HG03432 (cell line): Measurements from ENCODE around the gene TBP.
A peak's percentile ranks its signal among the peaks of the same experiment; 100 is the strongest.

Experiments
- ATAC-seq: cut with Tn5 transposase; IDR thresholded peaks from one replicate; pipeline ENCODE4 v1.9.1; 2021; ENCODE audit warnings: mild to moderate bottlenecking, moderate library complexity; ENCODE audit not compliant: unreplicated experiment

Gene TBP

DNA sequence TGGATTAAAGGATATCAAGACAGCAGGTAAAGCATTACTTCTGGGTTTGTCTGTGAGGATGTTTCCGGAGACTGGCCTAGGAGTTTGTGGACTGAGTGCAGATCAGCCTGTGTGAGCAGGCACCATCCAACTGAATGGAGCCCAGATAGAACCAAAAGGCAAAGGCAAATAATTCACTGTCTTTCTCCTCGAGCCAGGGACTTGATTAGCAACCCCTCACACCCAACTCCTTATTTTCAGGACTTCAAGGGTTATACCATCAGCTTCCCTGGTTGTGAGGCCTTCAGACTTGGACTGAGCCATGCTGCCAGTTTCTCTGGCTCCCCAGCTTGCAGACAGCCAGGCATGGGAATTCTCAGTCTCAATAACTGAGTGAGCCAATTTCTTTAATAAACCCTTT is 20.4 kb upstream of the TBP start:
- ATAC-seq: no peak

GRCh38 chr6:170535004-170535403 is 19.2 kb upstream of the TBP start:
- no peak for ATAC-seq

DNA sequence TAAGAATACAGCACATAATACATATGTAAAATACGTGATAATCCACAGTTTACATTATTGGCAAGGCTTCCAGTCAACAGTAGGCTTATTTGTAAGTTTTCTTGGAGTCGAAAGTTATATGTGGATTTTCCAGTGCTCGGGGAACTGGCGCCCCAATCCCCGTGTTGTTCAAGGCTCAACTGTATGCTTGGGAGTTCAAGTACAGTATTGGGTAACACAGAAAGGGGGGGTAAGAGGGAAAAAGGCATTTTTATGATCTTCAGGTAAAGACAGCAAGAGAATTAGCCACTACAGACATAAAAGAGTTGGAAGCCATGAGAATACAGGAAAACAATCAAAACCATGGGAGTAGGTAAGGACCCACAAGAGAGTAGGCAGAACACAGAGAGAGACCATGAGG is 17.5 kb upstream of the TBP start:
- no peak for ATAC-seq

DNA sequence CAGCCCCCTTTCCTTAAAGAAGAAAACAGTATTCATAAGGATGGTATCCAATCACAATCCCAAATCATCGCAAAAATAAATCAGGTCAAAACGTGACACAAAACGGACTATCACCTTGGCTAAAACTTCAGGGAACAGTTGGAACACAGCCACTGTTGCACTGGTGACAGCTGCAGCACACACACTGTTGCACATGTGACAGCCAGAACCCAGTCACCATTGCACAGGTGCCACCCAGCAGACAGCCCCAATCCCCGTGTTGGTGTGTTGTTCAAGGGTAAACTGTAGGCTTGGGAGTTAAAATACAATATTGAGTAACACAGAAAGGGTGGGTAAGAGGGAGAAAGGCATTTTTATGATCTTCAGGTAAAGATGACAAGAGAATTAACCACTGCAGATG is 16.8 kb upstream of the TBP start:
- no peak for ATAC-seq

DNA sequence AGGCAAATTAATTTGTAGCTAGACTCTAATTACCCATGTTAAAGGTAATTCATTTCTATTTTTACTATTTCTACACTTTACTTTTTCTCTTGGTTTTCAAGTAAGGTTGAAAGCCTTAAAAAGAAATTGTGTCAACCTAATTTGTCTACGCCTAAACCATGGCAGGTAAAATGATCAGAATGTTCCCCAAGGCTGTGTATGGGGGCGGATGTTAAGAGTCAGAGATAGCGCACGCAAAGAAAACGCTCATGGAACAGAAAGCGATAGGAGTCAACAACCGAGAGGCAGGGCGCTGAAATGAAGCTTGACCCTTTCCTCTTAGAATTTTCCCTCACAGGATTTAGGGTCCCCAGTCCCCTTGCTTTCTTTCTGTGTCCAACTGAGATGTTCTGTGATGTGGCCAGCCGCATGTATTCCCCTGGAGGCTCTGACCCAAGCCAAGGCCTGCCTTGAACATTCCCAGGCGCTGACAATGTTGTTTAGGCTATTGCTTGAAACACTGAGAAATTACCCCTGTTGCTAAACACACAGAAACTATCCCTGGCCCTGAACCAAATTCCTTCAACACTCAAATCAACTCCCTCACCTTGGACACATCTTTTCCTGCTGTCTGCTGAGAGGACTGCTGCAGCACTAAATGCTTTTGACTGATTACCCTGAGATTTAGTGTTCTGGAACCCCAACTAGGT is 12.0 kb upstream of the TBP start:
- ATAC-seq: no peak

GRCh38 chr6:170545405-170545804 is 8.8 kb upstream of the TBP start:
- no peak for ATAC-seq

- ATAC-seq: peak; percentile 65
Observed at GRCh38 chr6:170552765-170553533, 1.2 kb upstream of the TBP start, which contains the start of gene PSMB1. PSMB1 (minus strand) TSS chr6:170553307; CDS start chr6:170553242, 65 bp downstream.

DNA sequence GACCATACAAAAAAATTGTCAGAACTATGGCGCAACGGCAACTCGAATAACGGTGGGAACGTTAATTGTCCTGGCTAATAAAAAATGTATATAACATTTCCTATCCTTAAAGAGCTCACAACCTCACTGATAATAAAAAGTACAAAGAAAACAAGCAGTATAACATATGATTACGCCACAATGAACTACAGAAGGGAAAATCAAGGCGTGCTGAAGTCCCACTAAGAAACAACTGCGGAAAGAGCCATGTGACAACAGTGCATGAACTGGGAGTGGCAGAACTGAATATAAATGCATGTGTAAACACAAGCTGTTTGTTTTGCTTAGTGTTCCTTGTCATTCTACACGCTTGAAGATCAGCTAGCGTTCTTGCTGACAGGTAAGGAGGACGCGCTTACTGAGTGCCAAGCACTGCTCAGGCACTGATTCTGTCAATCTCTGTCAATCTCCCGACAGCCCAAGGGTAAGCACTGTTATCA is 596 bp upstream of the TBP start:
- ATAC-seq: peak; percentile 38

DNA sequence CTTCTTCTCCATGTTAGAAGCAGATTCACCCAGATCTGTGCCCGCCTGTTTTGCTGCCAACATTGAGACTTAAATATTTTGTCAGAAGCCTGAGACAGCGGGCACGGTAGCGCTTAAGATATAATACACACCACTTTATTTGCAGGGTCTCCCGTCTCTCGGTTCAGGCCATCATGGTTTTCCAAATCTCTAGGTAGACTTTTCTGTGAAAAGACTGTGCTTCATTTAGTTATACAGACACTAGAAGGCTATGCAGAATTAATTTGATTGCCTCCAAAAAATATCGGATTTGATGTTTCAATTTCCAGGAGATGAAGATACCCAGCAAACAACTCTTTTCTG is 598 bp downstream of the TBP start:
- no peak for ATAC-seq

DNA sequence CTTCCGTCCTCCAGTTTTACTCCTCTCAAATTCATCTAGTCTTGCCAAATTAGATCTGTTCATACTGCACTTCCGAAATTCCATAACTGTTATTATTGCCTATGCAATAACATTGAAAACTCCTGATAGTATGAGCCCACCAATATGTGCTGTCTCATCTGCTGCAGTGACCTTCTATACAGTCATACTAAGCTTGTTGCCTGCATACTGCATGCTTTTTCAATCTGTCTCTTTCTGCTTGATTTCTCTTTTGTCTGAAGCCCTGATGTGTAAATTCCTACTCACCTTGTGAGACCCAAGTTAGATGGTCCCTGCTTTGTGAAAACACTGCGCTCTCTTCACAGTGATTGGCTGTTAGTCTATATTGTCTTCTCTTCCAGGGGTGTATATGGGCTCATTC is 1.1 kb downstream of the TBP start:
- ATAC-seq: no peak

- ATAC-seq: no peak
Observed at GRCh38 chr6:170561555-170561954, 7.4 kb downstream of the TBP start.

DNA sequence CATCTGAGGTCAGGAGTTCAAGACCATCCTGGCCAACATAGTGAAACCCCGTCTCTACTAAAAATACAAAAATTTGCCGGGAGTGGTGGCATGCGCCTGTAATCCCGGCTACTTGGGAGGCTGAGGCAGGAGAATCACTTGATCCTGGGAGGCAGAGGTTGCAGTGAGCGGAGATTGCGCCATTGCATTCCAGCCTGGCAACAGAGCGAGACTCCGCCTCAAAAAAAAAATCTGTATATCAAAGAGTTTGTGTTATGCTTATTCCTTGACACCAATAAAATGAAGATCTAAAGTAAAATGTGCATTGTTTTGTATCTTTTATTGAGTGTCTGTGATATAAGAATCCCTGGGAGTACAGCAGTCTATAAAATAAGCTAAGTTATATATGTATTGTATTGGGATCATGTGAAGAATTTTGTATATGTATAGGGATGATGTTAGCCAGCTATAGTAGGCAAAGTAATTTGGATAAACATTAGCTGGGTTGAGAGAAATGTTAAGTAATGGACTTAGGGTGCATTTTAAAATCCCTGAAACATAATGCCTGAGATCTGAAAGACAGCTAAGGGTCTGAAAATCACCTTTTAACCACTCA is 10.9 kb downstream of the TBP start:
- ATAC-seq: no peak

GRCh38 chr6:170572704-170573466 is 18.7 kb downstream of the TBP start:
- ATAC-seq: no peak

GRCh38 chr6:170575250-170575649 is 21.1 kb downstream of the TBP start:
- no peak for ATAC-seq

- ATAC-seq: no peak
Observed at GRCh38 chr6:170578909-170579308, 24.7 kb downstream of the TBP start.

DNA sequence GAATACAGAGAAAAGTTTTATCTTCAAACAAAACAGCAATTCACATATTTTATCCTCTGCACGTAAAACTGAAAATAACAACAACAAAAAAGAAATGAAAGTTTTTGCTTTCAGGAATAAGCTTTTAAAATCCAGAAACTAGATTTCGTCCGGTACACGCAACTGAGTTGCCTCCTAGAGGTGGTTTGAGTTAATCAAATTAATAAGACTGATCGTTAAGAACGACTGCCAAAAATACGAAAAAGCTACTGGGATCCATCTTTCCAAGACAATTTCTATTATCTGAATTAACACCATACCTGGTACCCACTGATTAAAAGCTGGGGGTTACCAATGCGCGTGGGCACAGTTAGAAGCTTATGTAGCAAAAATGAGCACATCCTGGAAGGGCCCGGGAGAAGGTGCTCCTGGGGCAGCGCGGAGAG is 29.6 kb downstream of the TBP start:
- ATAC-seq: peak; percentile 0

GRCh38 chr6:170584181-170584953 is 30.2 kb downstream of the TBP start, which contains the start of gene PDCD2:
PDCD2 (minus strand) TSS chr6:170584637; CDS start chr6:170584581, 56 bp downstream.
- peak; percentile 98 for ATAC-seq

- peak; percentile 34 for ATAC-seq
Observed at GRCh38 chr6:170584954-170585498, 30.9 kb downstream of the TBP start.

DNA sequence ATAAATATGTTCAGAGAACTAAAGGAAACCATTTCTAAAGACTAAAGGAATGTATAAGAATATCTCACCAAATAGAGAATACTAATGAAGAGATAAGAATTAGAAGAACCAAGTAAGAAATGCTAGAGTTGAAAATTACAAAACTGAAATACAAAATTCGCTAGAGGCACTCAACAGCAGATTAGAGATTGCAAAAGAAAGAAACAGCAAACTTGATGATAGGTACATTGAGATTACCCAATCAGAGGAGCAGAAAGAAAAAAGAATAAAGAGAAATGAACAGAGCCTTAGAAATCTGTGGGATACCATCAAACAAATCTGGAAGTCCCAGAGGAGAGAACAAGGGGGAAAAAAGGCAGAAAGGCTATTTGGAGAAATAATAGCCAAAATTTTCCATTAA is 36.6 kb downstream of the TBP start:
- no peak for ATAC-seq

- ATAC-seq: no peak
Observed at GRCh38 chr6:170596426-170596825, 42.3 kb downstream of the TBP start.
